ENCODE data around the gene GNPNAT1. TPM values are rescaled to one million over a fixed set of nuclear protein-coding genes. Genes with fewer than 3 reads are reported as not detected.

Gene GNPNAT1
- total and polyA plus RNA-seq, 9 of the 15 experiments (the other 6 are each of a cell fraction or from before 2014, with no cell fraction given), result 15.8 to 27.7 (median 25.3) TPM

- peak; percentile 60 for TF ChIP-seq CCNT2 (IDR thresholded peaks at IDR 0.05; ENCODE audit: borderline replicate concordance, extremely low read depth, insufficient read length, low read depth, low read length)
- no peak for TF ChIP-seq MEIS2 (IDR thresholded peaks at IDR 0.05; ENCODE audit: partially characterized antibody)
- TF ChIP-seq ZNF224 (CRISPR knock-in tag; IDR thresholded peaks at IDR 0.05), result no peak
- TF ChIP-seq ZNF347 (CRISPR knock-in tag; IDR thresholded peaks at IDR 0.05; ENCODE audit: low read depth), result no peak
- TF ChIP-seq ZNF124 (CRISPR knock-in tag; IDR thresholded peaks at IDR 0.05), result no peak
- TF ChIP-seq DEAF1 (CRISPR knock-in tag; IDR thresholded peaks at IDR 0.05), result no peak
- no peak for TF ChIP-seq SNRNP70 (optimal IDR thresholded peaks at IDR 0.05; ENCODE audit: low read depth, low read length)
- no peak for TF ChIP-seq TGIF2 (CRISPR knock-in tag; IDR thresholded peaks at IDR 0.05)
- TF ChIP-seq KDM5B (IDR thresholded peaks at IDR 0.05; ENCODE audit: insufficient replicate concordance, low read depth, low read length), result peak; percentile 75
- TF ChIP-seq CBFB (CRISPR knock-in tag; IDR thresholded peaks at IDR 0.05), result no peak
- no peak for TF ChIP-seq U2AF2 (optimal IDR thresholded peaks at IDR 0.05; ENCODE audit: low read depth, low read length)
- no peak for TF ChIP-seq ATF1 (CRISPR knock-in tag; IDR thresholded peaks at IDR 0.05)
- TF ChIP-seq ATF1 (tag; IDR thresholded peaks at IDR 0.05), result peak; percentile 46; the same call in 1 of the 2 replicates
- TF ChIP-seq ZNF589 (CRISPR knock-in tag; IDR thresholded peaks at IDR 0.05; ENCODE audit: low read depth), result 0 out of 2 replicates have a peak, but pooled peaks have one; percentile 30
- peak; percentile 77 for TF ChIP-seq CREM (IDR thresholded peaks at IDR 0.05; ENCODE audit: low read depth)
- no peak for TF ChIP-seq HMG20B (CRISPR knock-in tag; IDR thresholded peaks at IDR 0.05)
- peak; percentile 42; the same call in 1 of the 2 replicates for TF ChIP-seq SOX6 (IDR thresholded peaks at IDR 0.05)
- no peak for TF ChIP-seq SIN3B (IDR thresholded peaks at IDR 0.05; ENCODE audit: low read depth)
- no peak for TF ChIP-seq CGGBP1 (CRISPR knock-in tag; IDR thresholded peaks at IDR 0.05)
- no peak for TF ChIP-seq HOXB6 (CRISPR knock-in tag; IDR thresholded peaks at IDR 0.05; ENCODE audit: borderline replicate concordance)
- TF ChIP-seq ZSCAN32 (CRISPR knock-in tag; IDR thresholded peaks at IDR 0.05), result no peak
- no peak for TF ChIP-seq PHF21A (IDR thresholded peaks at IDR 0.05; ENCODE audit: borderline replicate concordance, low read depth)
- TF ChIP-seq POLR3A (IDR thresholded peaks at IDR 0.05; ENCODE audit: borderline replicate concordance, extremely low read depth, insufficient read depth, insufficient read length), result no peak
- TF ChIP-seq RBFOX2 (IDR thresholded peaks at IDR 0.05; ENCODE audit: low read depth, low read length), result peak; percentile 80
- TF ChIP-seq ZNF232 (CRISPR knock-in tag; IDR thresholded peaks at IDR 0.05), result no peak
- TF ChIP-seq XRCC4 (IDR thresholded peaks at IDR 0.05; ENCODE audit: extremely low read depth, insufficient read depth, insufficient read length), result no peak
- TF ChIP-seq ESRRA (IDR thresholded peaks at IDR 0.05; ENCODE audit: borderline replicate concordance, low read depth), result no peak
- TF ChIP-seq HES1 (IDR thresholded peaks at IDR 0.05; ENCODE audit: low read depth), result no peak
These were observed at the start of gene GNPNAT1 (continued) for GRCh38 chr14:52791223-52792096.
